HG03469 (cell line): ENCODE data around the gene HDAC4.

Source experiments
- ATAC-seq: cut with Tn5 transposase; IDR thresholded peaks from one replicate; pipeline ENCODE4 v1.9.1; 2021; ENCODE audit warnings: mild to moderate bottlenecking, moderate library complexity, moderate number of reproducible peaks; ENCODE audit not compliant: unreplicated experiment

Gene HDAC4

DNA sequence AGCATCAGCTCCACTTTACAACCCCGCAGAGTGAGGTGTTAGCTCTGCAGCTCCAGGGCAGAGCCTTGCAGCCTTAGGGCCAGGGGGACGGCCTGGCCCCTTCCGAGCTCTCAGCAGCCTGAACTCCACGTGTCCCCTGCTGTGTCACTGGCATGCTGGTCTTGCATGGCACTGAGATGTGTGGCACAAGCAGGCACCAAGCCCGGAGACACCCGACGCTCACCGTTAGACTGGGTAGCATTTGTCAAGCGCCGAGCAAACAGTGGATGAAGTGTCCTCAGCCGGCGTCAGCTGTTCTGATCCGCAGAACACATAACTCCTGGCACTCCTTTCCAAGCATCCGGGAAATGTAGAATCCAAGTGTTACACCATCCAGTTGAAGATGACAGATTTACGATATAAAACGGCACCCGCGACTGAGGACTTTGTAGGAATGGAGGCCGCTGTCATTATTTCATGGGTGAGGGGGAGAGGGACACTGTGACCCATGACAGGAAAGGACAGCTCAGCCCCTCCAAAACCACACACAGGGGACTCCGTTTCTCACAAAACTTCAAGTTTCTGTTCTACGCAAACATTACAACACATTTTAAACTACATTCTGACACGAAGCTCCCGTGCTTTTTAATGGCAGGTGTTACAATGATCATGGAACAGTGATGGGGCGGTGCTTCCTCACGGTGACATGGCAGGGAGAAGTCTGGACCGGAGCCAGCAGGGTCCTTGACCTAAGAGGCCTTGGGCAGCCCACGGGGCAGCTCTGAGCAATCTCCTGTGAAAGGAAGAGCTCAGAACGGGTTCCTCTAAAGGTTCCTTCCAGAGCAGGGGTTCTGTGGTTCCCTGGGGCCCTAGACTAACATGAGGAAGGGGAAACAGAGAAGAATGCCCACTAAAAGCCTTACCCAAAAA, 89.4 kb downstream of the HDAC4 start:
- ATAC-seq: no peak

DNA sequence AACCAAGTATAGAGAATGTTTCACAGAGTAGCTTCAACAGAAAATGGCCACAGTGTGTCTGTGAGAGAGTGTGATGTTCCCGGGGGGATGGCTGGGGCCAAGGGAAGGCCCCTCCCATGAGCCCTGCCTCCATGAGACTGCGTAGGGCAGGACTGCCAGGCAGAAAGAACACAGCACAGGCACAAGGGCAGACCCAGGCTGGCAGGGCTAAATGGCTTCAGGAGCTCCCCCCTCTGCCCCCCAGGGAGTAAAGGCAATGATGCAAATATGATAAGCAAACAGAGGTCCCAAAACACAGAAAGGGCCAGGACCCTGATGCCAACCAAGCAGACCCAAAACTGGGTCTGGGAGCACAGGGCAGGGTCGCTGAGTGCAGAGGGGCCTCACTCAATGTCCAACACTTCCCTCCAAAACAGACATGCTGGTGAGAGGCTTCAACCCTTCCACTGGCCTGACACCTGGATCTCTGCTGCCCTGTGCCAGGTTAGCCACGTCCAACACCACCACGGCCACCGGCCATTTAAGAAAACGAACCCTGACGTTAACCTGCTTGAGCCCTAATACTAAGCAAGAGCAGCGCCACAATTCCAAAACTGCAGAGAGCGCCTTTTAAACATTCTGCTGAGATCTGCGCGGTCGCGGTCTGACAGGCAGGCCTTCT, 90.3 kb downstream of the HDAC4 start:
- no peak for ATAC-seq

DNA sequence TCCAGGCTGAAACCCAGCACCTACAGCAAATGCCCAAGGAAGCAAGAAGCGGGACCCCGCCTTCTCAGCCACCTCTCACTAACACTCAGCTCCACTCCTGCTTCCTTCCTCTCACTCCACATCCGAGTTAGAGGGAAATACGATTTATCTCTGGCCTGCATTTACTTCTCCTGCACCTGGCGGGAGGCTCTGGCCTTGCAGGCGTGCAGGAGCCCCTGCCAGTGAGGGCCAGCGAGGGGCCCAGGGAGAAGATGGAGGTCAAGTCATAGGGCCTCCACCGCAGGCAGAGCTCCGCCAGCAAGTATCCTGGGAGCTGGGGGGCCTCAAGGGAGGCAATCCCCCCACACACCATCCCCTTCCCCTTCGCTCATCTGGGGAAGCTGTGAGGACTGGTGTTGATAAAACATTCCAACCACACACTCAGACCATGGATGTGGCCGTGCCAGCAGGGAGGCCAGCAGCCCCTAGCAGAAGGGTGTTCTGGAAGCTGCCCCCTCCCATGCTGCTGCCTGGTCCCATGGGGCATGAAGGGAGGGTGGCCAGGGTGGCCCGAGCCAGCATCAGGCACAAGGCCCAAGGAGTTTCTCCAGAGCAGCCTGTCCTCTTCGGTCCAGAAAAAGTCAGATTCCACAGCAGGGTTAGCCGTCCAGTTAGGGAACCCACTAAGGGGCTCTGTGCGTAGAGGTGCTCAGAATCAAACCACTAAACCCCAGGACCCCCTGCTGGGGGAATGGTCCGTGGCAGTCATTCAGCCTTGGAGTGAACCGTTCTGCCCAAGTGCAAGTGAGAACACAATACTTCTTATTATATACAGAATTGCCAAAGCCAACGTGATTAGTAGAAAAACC, 91.2 kb downstream of the HDAC4 start:
- ATAC-seq: no peak

DNA sequence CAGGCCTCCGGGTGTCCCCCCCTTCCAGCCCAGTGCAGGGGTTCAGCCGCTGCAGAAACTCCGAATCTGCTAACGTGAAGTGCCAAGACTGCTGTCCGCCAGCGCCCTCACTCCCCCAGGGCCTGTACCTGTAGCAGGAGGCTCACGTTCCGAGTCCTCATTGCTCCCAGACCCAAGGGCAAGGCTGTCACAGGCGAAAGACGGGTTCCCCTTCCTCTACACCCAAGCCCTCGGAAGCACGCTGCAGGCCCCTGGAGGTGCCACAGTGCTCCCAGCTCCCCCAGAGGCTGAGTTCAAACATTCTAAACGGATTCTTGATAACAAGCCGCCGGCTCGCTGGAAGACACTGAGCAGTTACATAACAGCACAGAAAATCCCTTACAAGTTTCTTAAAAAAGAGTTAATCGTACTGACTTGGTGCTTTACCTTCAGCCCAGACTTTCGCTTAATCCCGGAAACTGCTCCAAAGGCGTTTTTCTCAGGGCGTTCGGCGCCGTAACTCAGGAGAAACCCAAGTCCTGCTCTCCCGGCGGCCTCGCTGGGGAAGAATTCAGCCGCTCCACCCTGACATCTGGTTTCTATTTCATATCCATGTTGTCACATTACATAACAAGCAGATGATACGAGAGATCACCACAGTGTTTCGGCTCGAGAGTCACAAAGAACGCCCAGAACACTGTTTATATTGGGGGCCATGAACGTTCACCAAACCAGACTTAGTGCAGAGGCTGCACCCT, 92.0 kb downstream of the HDAC4 start:
- no peak for ATAC-seq

DNA sequence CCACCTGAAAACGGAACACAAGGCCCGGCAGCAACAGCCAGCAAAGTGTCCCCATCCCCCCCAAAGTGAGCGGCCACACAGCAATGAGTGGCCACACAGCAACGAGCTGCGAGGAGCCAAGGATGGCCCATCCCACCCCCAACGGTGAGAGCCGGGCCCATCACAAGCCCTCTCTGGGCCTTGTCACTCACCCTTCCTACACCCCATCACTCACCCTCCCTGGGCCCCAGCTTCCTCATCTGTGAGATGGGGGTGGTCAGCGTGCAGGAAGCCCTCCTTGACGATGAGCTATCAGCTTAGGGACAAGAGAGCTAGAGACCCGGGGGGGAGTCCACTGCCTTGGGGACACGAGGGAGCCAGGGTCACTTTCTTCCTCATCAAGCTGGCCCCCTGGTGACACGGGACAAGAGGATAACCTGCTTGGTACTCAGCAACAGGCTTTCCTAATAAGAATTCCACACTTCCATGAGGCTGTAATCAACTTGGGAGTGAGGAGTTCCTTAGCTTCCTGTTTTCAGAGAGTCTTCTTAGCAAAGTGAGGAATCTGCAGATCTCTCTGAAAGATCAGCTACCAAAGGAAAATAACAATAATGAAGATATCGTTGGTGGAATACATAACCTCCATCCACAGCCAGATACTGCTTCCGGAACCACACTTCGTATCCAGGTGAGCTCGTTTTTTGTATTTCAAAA, 92.8 kb downstream of the HDAC4 start:
- no peak for ATAC-seq

DNA sequence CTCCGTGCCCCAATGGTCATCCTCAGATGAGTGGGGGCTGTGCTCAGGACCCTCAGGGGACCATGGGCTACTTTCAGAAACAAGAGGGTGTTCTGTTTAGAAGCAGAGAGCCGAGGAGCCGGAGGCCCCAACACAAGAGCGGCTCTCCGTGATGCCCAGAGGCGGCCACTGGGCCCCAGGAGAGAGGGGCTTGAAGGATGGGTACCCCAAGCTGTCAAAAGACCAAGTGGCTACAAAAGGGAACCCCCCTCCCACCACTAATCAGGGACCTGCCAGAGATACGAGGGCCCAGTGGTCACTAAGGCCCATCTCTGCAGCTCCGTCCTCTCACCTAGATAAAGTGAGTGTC, 93.6 kb downstream of the HDAC4 start:
- ATAC-seq: no peak

DNA sequence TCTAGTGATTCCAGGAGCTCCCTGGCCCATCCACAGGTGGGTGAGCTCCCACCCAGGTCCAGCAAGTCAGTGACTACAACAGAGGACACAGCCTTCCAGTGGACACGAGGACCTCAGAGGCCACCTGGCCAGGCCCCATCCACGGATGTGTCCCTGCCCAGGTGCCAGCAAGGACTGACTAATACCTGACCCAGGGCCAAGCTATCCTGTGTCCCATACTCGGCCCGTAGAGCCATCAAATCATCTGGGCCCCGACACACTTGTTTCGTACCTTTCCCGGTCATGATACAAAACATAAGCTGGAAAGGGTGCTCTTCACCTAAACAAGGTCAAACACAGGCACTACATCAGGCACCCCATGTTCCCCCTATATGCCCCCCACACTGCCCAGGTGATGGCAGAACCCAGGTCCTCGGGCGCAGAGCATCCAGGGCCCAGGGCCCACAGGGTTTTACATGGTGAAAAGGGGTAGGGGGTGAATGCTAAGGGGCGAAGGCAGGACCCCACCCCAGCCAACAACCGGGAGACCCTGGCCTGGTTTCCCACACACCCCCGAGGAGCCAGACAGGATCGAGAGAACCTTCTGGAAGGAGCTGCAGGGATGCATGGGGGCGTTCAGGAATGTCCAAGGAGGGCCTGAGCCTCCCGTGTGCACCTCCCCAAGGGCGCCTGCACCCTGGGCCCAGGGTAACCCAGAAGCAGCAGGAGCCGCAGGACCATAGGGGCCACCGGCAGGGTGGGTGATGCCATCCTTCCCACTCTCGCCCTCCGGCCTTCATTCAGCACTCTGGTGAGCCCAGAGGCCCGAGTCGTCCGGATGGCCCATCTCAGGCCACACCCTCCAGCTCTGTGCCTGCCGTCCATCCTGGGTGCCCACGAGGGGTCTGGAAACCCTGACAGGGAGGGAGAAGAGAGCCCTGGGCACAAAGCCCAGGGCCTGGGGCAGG, 94.3 kb downstream of the HDAC4 start:
- ATAC-seq: no peak

DNA sequence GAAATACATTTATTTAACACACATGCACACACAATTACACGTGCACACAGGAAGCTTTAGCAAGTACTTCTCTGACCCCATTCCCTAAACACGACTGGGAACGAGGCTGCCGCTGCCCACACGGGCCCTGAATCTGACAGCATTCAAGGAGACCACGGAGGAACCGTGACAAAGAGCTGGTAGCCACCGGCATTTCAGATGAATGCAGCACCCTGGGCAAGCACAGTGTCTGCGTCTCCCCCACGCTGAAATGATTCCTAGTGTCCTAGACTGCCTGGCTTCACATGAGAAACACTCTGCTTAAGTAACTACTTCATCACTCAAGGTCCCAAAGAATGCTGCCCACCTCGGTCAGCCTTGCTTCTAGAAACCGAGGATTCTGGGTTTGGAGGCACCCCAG, 95.0 kb downstream of the HDAC4 start:
- no peak for ATAC-seq

DNA sequence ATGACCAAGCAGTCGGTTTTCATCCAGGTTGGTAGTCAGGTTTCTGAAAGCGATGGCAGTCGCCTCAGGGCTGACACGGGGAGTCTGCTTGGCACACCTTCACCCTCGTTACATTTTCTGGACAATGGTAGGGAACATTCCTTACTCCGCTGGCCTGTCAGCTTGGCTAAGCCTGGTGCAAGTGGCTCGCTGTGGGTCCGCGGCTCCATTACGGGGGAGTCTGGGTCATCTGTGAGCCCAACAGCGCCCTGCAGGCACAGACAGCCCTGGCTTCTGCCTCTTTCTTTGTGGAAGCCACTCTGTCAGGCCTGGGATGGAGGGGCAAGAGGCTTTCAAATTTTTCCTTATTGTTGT, 95.6 kb downstream of the HDAC4 start:
- no peak for ATAC-seq

DNA sequence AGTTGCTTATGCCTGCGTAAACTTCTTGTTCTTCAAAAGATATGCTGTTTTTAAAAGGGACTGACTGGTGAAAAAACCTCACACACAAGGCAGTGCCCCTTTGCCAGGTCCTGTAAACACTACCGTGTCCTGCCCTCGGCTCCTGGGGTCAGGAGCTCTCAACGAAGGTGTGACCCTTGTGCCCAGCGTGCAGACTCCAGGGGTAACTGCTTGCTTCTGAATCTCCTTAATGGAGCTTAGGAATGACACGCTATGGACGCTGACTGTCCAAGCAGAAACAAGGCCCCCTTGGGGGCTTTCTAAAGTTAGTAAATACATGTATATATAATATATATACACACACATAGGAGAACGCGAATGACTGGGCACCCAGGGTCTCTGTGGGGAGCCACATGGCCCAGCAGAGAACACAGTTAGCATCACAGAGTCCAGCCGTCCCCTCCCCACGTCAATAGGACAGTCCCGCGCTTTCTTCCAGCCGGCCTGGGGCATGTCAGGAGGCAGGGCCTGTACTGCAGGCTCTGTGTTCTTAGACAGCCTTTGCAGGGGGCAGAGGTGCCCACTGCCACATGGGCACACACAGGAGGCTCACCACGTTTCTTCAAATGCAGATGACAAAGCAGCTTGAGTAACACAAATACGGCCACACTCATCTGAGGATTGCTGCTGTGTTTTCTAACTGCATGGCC, 96.1 kb downstream of the HDAC4 start:
- ATAC-seq: no peak

DNA sequence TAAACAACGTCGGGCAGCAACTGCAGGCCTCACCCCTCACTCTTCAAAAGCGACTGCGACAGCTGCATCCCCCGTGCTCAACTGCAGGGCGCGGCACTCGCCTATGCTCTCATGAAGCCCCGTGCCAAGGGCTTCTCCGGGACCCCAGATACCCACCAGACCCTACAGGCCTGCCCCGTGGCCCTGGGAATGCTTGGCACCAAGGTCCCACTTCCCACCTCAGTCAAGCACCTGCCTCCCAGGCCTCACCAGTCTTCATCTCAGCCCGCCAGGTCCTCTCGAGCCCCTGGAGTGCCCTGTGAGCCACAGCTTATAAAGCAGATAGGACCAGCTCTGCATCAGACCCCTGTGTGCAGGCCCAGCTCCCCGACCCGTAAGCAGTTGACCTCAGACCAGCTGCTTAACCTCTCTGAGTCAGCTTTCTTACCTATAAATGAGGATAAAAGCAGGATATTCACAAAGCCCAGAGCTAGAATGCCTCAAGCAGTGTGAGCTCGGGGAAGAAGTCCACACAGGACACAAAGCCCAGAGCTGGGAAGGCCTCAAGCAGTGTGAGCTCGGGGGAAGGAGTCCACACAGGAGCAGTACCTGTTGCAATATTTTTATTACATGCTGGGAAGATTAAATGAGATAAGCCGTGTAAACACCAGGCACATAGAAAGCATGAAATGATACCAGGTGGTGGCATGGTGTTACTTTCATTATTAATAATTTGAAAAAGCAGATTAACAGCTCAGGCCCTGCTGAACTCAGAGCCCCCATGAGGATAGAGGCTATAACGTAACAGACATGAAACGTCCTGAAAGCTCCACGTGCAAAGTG, 96.9 kb downstream of the HDAC4 start:
- no peak for ATAC-seq

DNA sequence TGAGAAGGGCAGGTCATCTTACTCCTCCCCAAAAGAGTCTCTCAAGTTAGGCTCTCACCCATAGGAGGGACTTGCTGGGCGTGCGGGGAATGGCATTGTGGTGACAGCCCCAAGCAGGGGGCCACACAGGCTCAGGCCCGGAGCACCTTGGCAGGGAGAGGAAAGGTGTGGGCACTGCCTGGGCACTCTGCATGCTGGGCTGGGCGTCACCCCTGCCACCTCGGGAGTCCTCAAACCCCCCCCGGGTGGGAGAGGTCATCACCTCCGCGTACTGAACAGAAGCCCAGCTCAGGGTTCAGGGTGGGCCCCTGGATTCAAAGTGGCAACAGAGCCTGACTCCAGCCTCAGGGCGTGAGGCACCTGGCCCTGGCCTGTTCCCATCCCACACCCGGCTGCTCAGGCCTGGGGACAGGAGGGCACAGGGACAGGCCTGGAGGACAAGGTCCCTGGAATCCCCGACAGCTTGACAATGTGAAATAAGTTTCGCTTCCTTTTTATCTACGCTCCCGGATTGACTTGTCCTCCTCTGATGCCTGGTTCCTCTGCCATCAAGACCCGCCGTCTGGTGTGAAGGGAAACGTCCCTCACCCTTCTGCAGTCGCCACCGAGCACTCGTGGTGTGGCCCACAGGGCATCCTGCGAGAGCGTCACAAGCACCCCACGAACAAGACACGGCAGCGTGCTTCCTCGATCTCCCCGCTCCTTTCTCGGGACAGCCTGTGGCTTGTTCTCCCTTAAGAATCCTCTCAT, 97.8 kb downstream of the HDAC4 start:
- ATAC-seq: no peak

DNA sequence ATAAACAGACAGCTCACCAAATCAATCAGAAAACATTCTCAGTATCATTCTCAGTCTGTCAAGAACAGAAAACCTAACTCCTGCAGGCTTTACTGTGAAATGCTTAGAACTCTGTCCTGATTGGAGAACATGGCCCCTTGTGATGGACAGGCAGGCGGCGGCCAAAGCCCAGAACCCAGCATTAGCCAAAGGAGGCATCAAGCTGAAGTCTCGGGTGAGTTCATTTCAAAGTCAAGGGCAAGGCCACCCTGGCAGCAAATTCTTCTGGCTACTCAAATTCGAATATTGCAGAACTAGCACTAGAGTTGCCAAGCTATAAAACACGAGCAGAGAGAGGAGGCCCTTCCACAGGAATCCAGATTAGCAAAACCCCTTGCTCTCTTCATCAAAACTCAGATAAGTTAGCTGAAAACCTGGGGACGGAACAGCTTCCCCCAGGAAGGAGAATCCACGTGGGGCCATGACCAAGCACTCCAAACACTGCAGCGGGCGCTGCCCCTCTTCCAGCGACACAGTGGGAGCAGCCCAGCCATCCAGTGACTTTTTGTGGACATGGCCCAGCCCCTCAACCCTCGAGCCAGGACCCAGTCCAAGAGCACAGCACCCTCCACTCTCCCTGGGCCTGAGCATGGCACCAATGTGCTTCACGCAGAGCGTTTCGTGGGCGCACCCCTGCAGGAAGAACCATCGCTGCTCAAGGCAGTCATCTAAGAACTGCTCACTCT, 98.6 kb downstream of the HDAC4 start:
- ATAC-seq: no peak

DNA sequence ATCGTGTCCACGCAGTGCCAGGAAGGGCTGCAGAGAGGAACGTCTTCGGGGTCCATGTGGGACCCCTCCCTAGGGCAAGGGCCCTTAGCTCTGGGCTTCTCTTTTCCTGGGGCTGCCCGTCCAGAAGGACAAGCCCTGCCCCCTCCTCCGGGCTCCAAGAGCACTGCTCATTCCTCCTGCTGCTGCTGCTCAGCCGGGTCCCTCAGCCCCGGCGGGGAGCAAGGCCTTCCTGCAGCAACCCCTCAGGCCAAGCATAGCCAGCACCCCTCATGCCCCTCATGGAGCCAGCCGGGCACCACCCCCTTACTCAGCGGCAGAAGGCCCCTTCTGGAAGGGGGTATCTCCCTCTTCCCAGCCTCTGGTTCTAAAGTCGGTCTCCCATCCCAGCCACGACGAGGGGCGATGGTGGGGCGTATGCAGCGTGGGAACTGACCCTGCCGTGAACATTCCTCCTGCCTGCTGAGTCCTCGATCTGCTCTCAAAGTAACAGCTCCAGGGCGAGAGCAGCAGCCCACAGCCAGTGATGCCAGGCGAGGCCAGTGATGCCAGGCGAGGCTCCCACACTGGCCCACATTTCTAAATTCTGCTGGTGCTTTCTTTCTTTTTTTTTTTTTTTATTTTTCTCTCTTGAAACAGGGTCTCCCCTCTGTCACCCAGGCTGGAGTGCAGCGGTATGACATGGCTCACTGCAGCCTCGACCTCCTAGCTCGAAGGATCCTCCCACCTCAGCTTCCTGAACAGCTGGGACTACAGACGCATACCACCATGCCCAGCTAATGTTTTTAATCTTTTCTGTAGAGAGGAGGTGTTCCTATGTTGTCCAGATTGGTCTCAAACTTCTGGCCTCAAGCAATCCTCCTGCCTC, 99.7 kb downstream of the HDAC4 start:
- no peak for ATAC-seq

DNA sequence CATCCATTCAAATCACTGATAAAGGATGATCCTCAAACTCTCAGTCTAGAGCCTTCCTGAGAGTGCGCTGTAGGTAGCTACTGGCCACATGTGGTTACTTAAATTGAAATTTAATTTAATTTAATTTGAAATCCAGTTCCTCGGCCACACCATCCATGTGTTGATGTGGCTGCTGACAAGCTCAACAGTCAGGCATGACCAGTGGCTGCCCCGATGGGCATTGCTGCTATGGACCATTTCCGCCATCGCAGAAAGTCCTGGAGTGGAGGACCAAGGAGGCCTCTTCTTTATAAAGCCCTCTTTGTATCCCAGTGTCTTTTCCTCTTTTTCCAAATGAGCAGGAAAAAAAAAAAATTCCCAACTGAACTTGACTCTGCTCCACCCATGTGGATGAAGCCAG, 100.6 kb downstream of the HDAC4 start:
- ATAC-seq: no peak
